WTC11 (cell line): ENCODE data around the gene MYO1F. TPM values are rescaled to one million over a fixed set of nuclear protein-coding genes. Genes with fewer than 3 reads are reported as not detected.
A peak's percentile ranks its signal among the peaks of the same experiment; 100 is the strongest.

ENCODE experiments used
- ATAC-seq: fragments of 200-7000 bp; cut with Tn5 transposase; 2 replicates; pipeline ENCODE4 v1.10.0; 2021; ENCODE audit warnings: mild to moderate bottlenecking, moderate library complexity
- CTCF ChIA-PET: fragments of 300-600 bp; sonication (Branson Sonifier 250); formaldehyde crosslinking; loops from one replicate; lab custom pipeline; 2021; ENCODE audit warnings: antibody characterized with exemption; lab: Charles Lee
- POLR2A ChIA-PET: fragments of 350-600 bp; sonication (Branson Sonifier 250); formaldehyde crosslinking; loops from one replicate; lab custom pipeline; 2021; ENCODE audit warnings: antibody characterized with exemption; lab: Charles Lee
- DNase-seq: peaks from one replicate; pipeline ENCODE4 v3.0.0; 2021; ENCODE audit warnings: low spot score
- H3K27ac Mint-ChIP-seq: 2 replicates; pipeline ENCODE4 v1.8.0; 2021; ENCODE audit warnings: mixed read lengths
- H3K27me3 Mint-ChIP-seq: 2 replicates; pipeline ENCODE4 v1.8.0; 2021; ENCODE audit warnings: low read depth, mild to moderate bottlenecking, moderate library complexity, mixed read lengths
- H3K36me3 Mint-ChIP-seq: 2 replicates; pipeline ENCODE4 v1.8.0; 2021; ENCODE audit warnings: mixed read lengths
- H3K4me1 Mint-ChIP-seq: 2 replicates; pipeline ENCODE4 v1.8.0; 2022; ENCODE audit warnings: mixed read lengths
- H3K4me3 Mint-ChIP-seq: 2 replicates; pipeline ENCODE4 v1.8.0; 2021; ENCODE audit warnings: mild to moderate bottlenecking, moderate library complexity, mixed read lengths
- H3K9me3 Mint-ChIP-seq: 2 replicates; pipeline ENCODE4 v1.8.0; 2021; ENCODE audit warnings: mixed read lengths
- ATF1 ChIP-seq: sonication (generic); formaldehyde crosslinking; IDR thresholded peaks from 2 replicates; pipeline ENCODE4 v1.8.1; 2023; ENCODE audit warnings: mild to moderate bottlenecking, moderate library complexity, missing genetic modification reagents
- ATF2 ChIP-seq: sonication (generic); formaldehyde crosslinking; IDR thresholded peaks from 2 replicates; pipeline ENCODE4 v1.8.1; 2022; ENCODE audit warnings: low read depth, missing genetic modification reagents, borderline replicate concordance
- ATF3 ChIP-seq: sonication (generic); formaldehyde crosslinking; conservative IDR thresholded peaks from 2 replicates; pipeline ENCODE4 v1.8.1; 2022; ENCODE audit warnings: mild to moderate bottlenecking, missing genetic modification reagents
- CDX4 ChIP-seq: fragments of 250-450 bp; sonication (Bioruptor Pico); IDR thresholded peaks from 2 replicates; pipeline ENCODE4 v1.9.0; 2021; ENCODE audit warnings: moderate library complexity, mild to moderate bottlenecking, inconsistent platforms, borderline replicate concordance
- CREM ChIP-seq: sonication (generic); formaldehyde crosslinking; IDR thresholded peaks from 2 replicates; pipeline ENCODE4 v1.8.1; 2022; ENCODE audit warnings: mild to moderate bottlenecking, missing genetic modification reagents, moderate library complexity
- ETV6 ChIP-seq: sonication (generic); formaldehyde crosslinking; IDR thresholded peaks from 2 replicates; pipeline ENCODE4 v1.8.1; 2022; ENCODE audit warnings: mild to moderate bottlenecking, missing genetic modification reagents
- FOXP1 ChIP-seq: sonication (generic); formaldehyde crosslinking; IDR thresholded peaks from 2 replicates; pipeline ENCODE4 v1.8.0; 2022; ENCODE audit warnings: missing genetic modification reagents, mild to moderate bottlenecking, moderate library complexity, borderline replicate concordance
- JAZF1 ChIP-seq: fragments of 250-450 bp; sonication (Bioruptor Pico); IDR thresholded peaks from 2 replicates; pipeline ENCODE4 v1.9.0; 2021; ENCODE audit warnings: moderate library complexity, mild to moderate bottlenecking, inconsistent platforms
- MXD4 ChIP-seq: fragments of 250-450 bp; sonication (Bioruptor Pico); IDR thresholded peaks from 2 replicates; pipeline ENCODE4 v1.8.0; 2021; ENCODE audit warnings: mild to moderate bottlenecking, moderate library complexity, borderline replicate concordance
- OVOL2 ChIP-seq: fragments of 250-450 bp; sonication (Bioruptor Pico); IDR thresholded peaks from 2 replicates; pipeline ENCODE4 v1.9.0; 2021; ENCODE audit warnings: mild to moderate bottlenecking, borderline replicate concordance
- SP1 ChIP-seq: sonication (generic); formaldehyde crosslinking; conservative IDR thresholded peaks from 2 replicates; pipeline ENCODE4 v1.8.1; 2022; ENCODE audit warnings: missing genetic modification reagents
- TEAD1 ChIP-seq: sonication (generic); formaldehyde crosslinking; IDR thresholded peaks from 2 replicates; pipeline ENCODE4 v1.8.0; 2022; ENCODE audit warnings: mild to moderate bottlenecking, missing genetic modification reagents
- USF1 ChIP-seq: sonication (generic); formaldehyde crosslinking; IDR thresholded peaks from 2 replicates; pipeline ENCODE4 v1.8.0; 2022; ENCODE audit warnings: mild to moderate bottlenecking, missing genetic modification reagents
- ZMAT4 ChIP-seq: fragments of 250-450 bp; sonication (Bioruptor Pico); IDR thresholded peaks from 2 replicates; pipeline ENCODE4 v1.9.0; 2021; ENCODE audit warnings: mild to moderate bottlenecking
- ZNF232 ChIP-seq: sonication (generic); formaldehyde crosslinking; IDR thresholded peaks from 2 replicates; pipeline ENCODE4 v1.8.0; 2022; ENCODE audit warnings: mild to moderate bottlenecking, missing genetic modification reagents
- ZNF396 ChIP-seq: fragments of 250-450 bp; sonication (Bioruptor Pico); IDR thresholded peaks from 2 replicates; pipeline ENCODE4 v1.8.0; 2021; ENCODE audit warnings: mild to moderate bottlenecking, moderate library complexity, borderline replicate concordance
- ZNF671 ChIP-seq: fragments of 250-450 bp; sonication (Bioruptor Pico); IDR thresholded peaks from 2 replicates; pipeline ENCODE4 v1.8.0; 2021; ENCODE audit warnings: mild to moderate bottlenecking
- total RNA-seq: library from RNA; stranded (reverse); gene quantifications from 3 replicates; pipeline ENCODE4 v1.2.3, GENCODE V29; 2021

The MYO1F gene
- total RNA-seq, 1 experiment from 2014 or later: 2.8 TPM

- H3K27ac Mint-ChIP-seq: no peak overlapping the region
- H3K36me3 Mint-ChIP-seq: peaks cover 31% of the 10 kb centered on the region
- H3K4me1 Mint-ChIP-seq: peaks cover 9% of the 10 kb centered on the region
- H3K27me3 Mint-ChIP-seq: peaks cover 28% of the 10 kb centered on the region
- no peak for DNase-seq
- CTCF ChIA-PET: interaction anchor here (1.2 to 6.2 kb wide), 2 partner anchors 16 to 43 kb away, joined by 3 to 54 read pairs; partner anchors contain the start of gene MYO1F
- no peak overlapping the region for H3K4me3 Mint-ChIP-seq
- POLR2A ChIA-PET: interaction anchor here (2.0 kb wide), 1 partner anchor 10 kb away, joined by 6 read pairs; no protein-coding TSS in a partner anchor
- TF ChIP-seq FOXP1 (CRISPR knock-in tag) (no peak), CDX4 (CRISPR knock-in tag) (no peak), ATF1 (no peak), OVOL2 (CRISPR knock-in tag) (no peak), JAZF1 (no peak), ATF3 (CRISPR knock-in tag) (no peak), MXD4 (CRISPR knock-in tag) (no peak)
- no peak for ATAC-seq
- H3K9me3 Mint-ChIP-seq: peaks cover 10% of the 10 kb centered on the region
Observed at GRCh38 chr19:8595651-8596050, 18.4 kb upstream of the MYO1F start.

- H3K36me3 Mint-ChIP-seq: peaks cover 24% of the 10 kb centered on the region; the same call in 1 of the 2 replicates
- TF ChIP-seq ETV6 (CRISPR knock-in tag): no peak
- TF ChIP-seq TEAD1 (CRISPR knock-in tag): no peak
- no peak for TF ChIP-seq ATF3 (CRISPR knock-in tag)
- TF ChIP-seq ZNF671 (CRISPR knock-in tag): no peak
- no peak for TF ChIP-seq SP1
- TF ChIP-seq ZNF396 (CRISPR knock-in tag): no peak
- TF ChIP-seq USF1: no peak
- TF ChIP-seq CDX4 (CRISPR knock-in tag): no peak
- TF ChIP-seq FOXP1 (CRISPR knock-in tag): no peak
- no peak for TF ChIP-seq ATF2 (CRISPR knock-in tag)
- no peak for TF ChIP-seq ZNF232 (CRISPR knock-in tag)
- TF ChIP-seq ZMAT4 (CRISPR knock-in tag): no peak
- no peak for TF ChIP-seq MXD4 (CRISPR knock-in tag)
- no peak for TF ChIP-seq CREM (CRISPR knock-in tag)
- POLR2A ChIA-PET: interaction anchor here (0.8 to 2.0 kb wide), 3 partner anchors 10 to 18 kb away, joined by 3 to 6 read pairs (median 4); no protein-coding TSS in a partner anchor
- H3K27ac Mint-ChIP-seq: no peak overlapping the region
- H3K4me3 Mint-ChIP-seq: peak overlapping the region; percentile 74; the same call in 1 of the 2 replicates
- H3K9me3 Mint-ChIP-seq: peaks cover 10% of the 10 kb centered on the region
- peaks cover 44% of the 10 kb centered on the region for H3K27me3 Mint-ChIP-seq
- CTCF ChIA-PET: interaction anchor here (0.8 to 6.2 kb wide), 15 partner anchors 8 to 240 kb away, joined by 3 to 54 read pairs (median 4); partner anchors contain the start of genes MYO1F and ZNF414
- no peak for DNase-seq
- no peak for ATAC-seq
- peaks cover 9% of the 10 kb centered on the region for H3K4me1 Mint-ChIP-seq
Observed at GRCh38 chr19:8593931-8594330, 16.7 kb upstream of the MYO1F start.
